Measurements from ENCODE around the gene PCBP3. TPM values are rescaled to one million over a fixed set of nuclear protein-coding genes. Genes with fewer than 3 reads are reported as not detected.

Gene PCBP3
- total and polyA plus RNA-seq, 10 of the 15 experiments (the other 5 are each of a cell fraction or from before 2014, with no cell fraction given): 0.09 to 1.3 (median 0.46) TPM; not detected in 3

GRCh38 chr21:45927032-45927431 is 283.5 kb downstream of the PCBP3 start:
- H2AFZ ChIP-seq (ENCODE audit: control insufficient read depth, low read depth, low read length): no peak overlapping the region
- intact Hi-C loops (cut with micrococcal nuclease; ENCODE audit: unreplicated experiment): no loop called here
- FAIRE-seq: no peak

More at GRCh38 chr21:45927032-45927431, 283.5 kb downstream of the PCBP3 start:
- WGBS (ENCODE audit: insufficient coverage, insufficient replicate concordance, low lambda C conversion rate, missing lambda C conversion rate): no CpG with 5 or more reads among the region's 1 CpG
- CTCF ChIA-PET: no interaction called here
- Histone ChIP-seq H3K9ac (ENCODE audit: control insufficient read depth, insufficient read depth, low read length) (no peak overlapping the region), H3K27me3 (replicated peaks in 1 of 2; ENCODE audit: control insufficient read depth in 2 of 2, insufficient read depth in 2 of 2, low read length in 1 of 2) (no peaks in the 10 kb centered on the region; a peak in 1 of 4 replicates), H4K20me1 (ENCODE audit: control insufficient read depth, insufficient read depth) (no peaks in the 10 kb centered on the region), H3K4me1 (ENCODE audit: control insufficient read depth, insufficient read depth, low read length) (no peaks in the 10 kb centered on the region), H3K79me2 (ENCODE audit: control insufficient read depth, insufficient read depth, low read length) (no peaks in the 10 kb centered on the region), H3K36me3 (ENCODE audit: control insufficient read depth in 2 of 2, insufficient read depth in 2 of 2, low read length in 1 of 2) (no peaks in the 10 kb centered on the region), H3K9me3 (replicated peaks; ENCODE audit: control insufficient read depth, insufficient read depth, low read length) (no peaks in the 10 kb centered on the region; the same call in 2 of the 3 replicates), H3K4me2 (ENCODE audit: control insufficient read depth, insufficient read depth) (no peak overlapping the region), H3K27ac (ENCODE audit: control insufficient read depth, insufficient read depth) (no peak overlapping the region), H3K4me3 (no peak overlapping the region)
- no peak for TF ChIP-seq ZZZ3 (IDR thresholded peaks at IDR 0.05; ENCODE audit: control insufficient read depth, insufficient read length, low read depth)
- no peak for TF ChIP-seq LARP7 (IDR thresholded peaks at IDR 0.05)
- TF ChIP-seq NFXL1 (IDR thresholded peaks at IDR 0.05; ENCODE audit: borderline replicate concordance): no peak
- no peak for TF ChIP-seq PKNOX1 (IDR thresholded peaks at IDR 0.05)
- TF ChIP-seq SREBF1 (IDR thresholded peaks at IDR 0.05; ENCODE audit: low read length): no peak
- TF ChIP-seq ZBTB40 (IDR thresholded peaks at IDR 0.05; ENCODE audit: borderline replicate concordance): no peak
- SMC1A ChIA-PET (ENCODE audit: uncharacterized antibody, unreplicated experiment): no interaction called here
- BruUV-seq (replicated peaks): no TSS peak
- no peak for ATAC-seq
- RAD21 ChIA-PET (ENCODE audit: unreplicated experiment): no interaction called here
- in situ Hi-C loops (cut with MboI): no loop called here
- no peak for DNase-seq (ENCODE audit: low read depth, low spot score)
- POLR2A ChIA-PET: no interaction called here

Data from GM12878 (cell line).